ENCODE data around the gene ELL. TPM values are rescaled to one million over a fixed set of nuclear protein-coding genes. Genes with fewer than 3 reads are reported as not detected.
A peak's percentile ranks its signal among the peaks of the same experiment; 100 is the strongest.

Gene ELL
- total and polyA plus RNA-seq, 9 of the 15 experiments (the other 6 are each of a cell fraction or from before 2014, with no cell fraction given) = 0.24 to 22.5 (median 4.1) TPM

GRCh38 chr19:18522124-18522861 is 423 bp upstream of the ELL start (continued):
- no peak for TF ChIP-seq PREB (CRISPR knock-in tag; IDR thresholded peaks at IDR 0.05)
- no peak for TF ChIP-seq BRF1 (IDR thresholded peaks at IDR 0.05; ENCODE audit: borderline replicate concordance, extremely low read depth, insufficient read length)
- no peak for TF ChIP-seq KDM4B (IDR thresholded peaks at IDR 0.05; ENCODE audit: borderline replicate concordance in 2 of 2, low read depth in 1 of 2)
- peak; percentile 73 for TF ChIP-seq JUND (IDR thresholded peaks at IDR 0.05; ENCODE audit: borderline replicate concordance, low read depth, low read length)
- peak; percentile 66; the same call in 1 of the 3 replicates for TF ChIP-seq JUND (tag; IDR thresholded peaks at IDR 0.05; ENCODE audit: borderline replicate concordance, low read depth, low read length)
- TF ChIP-seq TBP (optimal IDR thresholded peaks at IDR 0.05; ENCODE audit: low read depth, low read length) = peak; percentile 43
- TF ChIP-seq MEIS2 (IDR thresholded peaks at IDR 0.05; ENCODE audit: partially characterized antibody) = peak; percentile 99
- TF ChIP-seq ZC3H8 (IDR thresholded peaks at IDR 0.05) = no peak
- peak; percentile 61; the same call in 1 of the 2 replicates for TF ChIP-seq PHF8 (IDR thresholded peaks at IDR 0.05; ENCODE audit: borderline replicate concordance, low read length)
- TF ChIP-seq YBX1 (IDR thresholded peaks at IDR 0.05) = no peak
- TF ChIP-seq ZNF175 (CRISPR knock-in tag; IDR thresholded peaks at IDR 0.05; ENCODE audit: low read depth) = no peak
- no peak for TF ChIP-seq ZNF584 (CRISPR knock-in tag; IDR thresholded peaks at IDR 0.05; ENCODE audit: low read depth)
- peak; percentile 83 for TF ChIP-seq SNAPC5 (CRISPR knock-in tag; IDR thresholded peaks at IDR 0.05)
- TF ChIP-seq SMAD2 (IDR thresholded peaks at IDR 0.05; ENCODE audit: low read depth, low read length) = no peak
- peak; percentile 39; the same call in 1 of the 2 replicates for TF ChIP-seq ZBTB12 (CRISPR knock-in tag; IDR thresholded peaks at IDR 0.05)
- no peak; a peak in 1 of 4 replicates for TF ChIP-seq ARNT (IDR thresholded peaks at IDR 0.05)
- 0 out of 3 replicates have a peak, but pooled peaks of 1 of the 2 experiments have one; percentile 39 for TF ChIP-seq CBX3 (IDR thresholded peaks at IDR 0.05; ENCODE audit: borderline replicate concordance in 1 of 2, low read length in 2 of 2)
- TF ChIP-seq GATAD2A (IDR thresholded peaks at IDR 0.05) = no peak
- TF ChIP-seq RFX1 (IDR thresholded peaks at IDR 0.05) = no peak
- TF ChIP-seq NFE2 (IDR thresholded peaks at IDR 0.05; ENCODE audit: low read depth) = peak; percentile 58
- no peak for TF ChIP-seq HDAC1 (IDR thresholded peaks at IDR 0.05)
- no peak for TF ChIP-seq ZBTB17 (CRISPR knock-in tag; IDR thresholded peaks at IDR 0.05)
- TF ChIP-seq ETV6 (IDR thresholded peaks at IDR 0.05; ENCODE audit: borderline replicate concordance in 1 of 2, low read depth in 2 of 2, low read length in 1 of 2) = no peak
- no peak for TF ChIP-seq ETV6 (CRISPR knock-in tag; IDR thresholded peaks at IDR 0.05; ENCODE audit: borderline replicate concordance)
- TF ChIP-seq TAF1 (IDR thresholded peaks at IDR 0.05; ENCODE audit: control insufficient read depth, extremely low read depth, insufficient read depth, low read length, severe bottlenecking) = peak; percentile 5
- TF ChIP-seq SETDB1 (IDR thresholded peaks at IDR 0.05; ENCODE audit: low read length) = no peak
- TF ChIP-seq ZNF717 (CRISPR knock-in tag; IDR thresholded peaks at IDR 0.05) = no peak
- TF ChIP-seq DMBX1 (CRISPR knock-in tag; IDR thresholded peaks at IDR 0.05; ENCODE audit: borderline replicate concordance) = no peak
- TF ChIP-seq GATA2 (CRISPR knock-in tag; IDR thresholded peaks at IDR 0.05) = no peak
